Measurements from ENCODE around the gene MACROD2.
A peak's percentile ranks its signal among the peaks of the same experiment; 100 is the strongest.

MACROD2 gene

GRCh38 chr20:15256676-15257568 lies 1261.6 kb downstream of the MACROD2 start:
- no peak for ATAC-seq
- TF ChIP-seq ISL1 (CRISPR knock-in tag; IDR thresholded peaks at IDR 0.05) (peak; percentile 55), POU6F1 (CRISPR knock-in tag; IDR thresholded peaks at IDR 0.05; ENCODE audit: borderline replicate concordance, low read depth) (no peak), RARB (CRISPR knock-in tag; IDR thresholded peaks at IDR 0.05) (no peak)

GRCh38 chr20:15257569-15257870 lies 1262.2 kb downstream of the MACROD2 start:
- TF ChIP-seq ZC3H10 (CRISPR knock-in tag; IDR thresholded peaks at IDR 0.05) (no peak), ZFP3 (CRISPR knock-in tag; IDR thresholded peaks at IDR 0.05) (no peak), SNAI2 (CRISPR knock-in tag; IDR thresholded peaks at IDR 0.05) (no peak), TSHZ2 (CRISPR knock-in tag; IDR thresholded peaks at IDR 0.05) (no peak), ARNTL (CRISPR knock-in tag; IDR thresholded peaks at IDR 0.05; ENCODE audit: borderline replicate concordance, low read depth) (no peak), RARB (CRISPR knock-in tag; IDR thresholded peaks at IDR 0.05) (no peak), ESRRG (CRISPR knock-in tag; IDR thresholded peaks at IDR 0.05) (no peak), CREB5 (CRISPR knock-in tag; IDR thresholded peaks at IDR 0.05; ENCODE audit: low read depth) (no peak), POU6F1 (CRISPR knock-in tag; IDR thresholded peaks at IDR 0.05; ENCODE audit: borderline replicate concordance, low read depth) (no peak), ZNF565 (CRISPR knock-in tag; conservative IDR thresholded peaks at IDR 0.05; ENCODE audit: low read depth) (no peak), ZNF70 (CRISPR knock-in tag; IDR thresholded peaks at IDR 0.05) (no peak), OSR1 (CRISPR knock-in tag; IDR thresholded peaks at IDR 0.05) (no peak), TOX (CRISPR knock-in tag; IDR thresholded peaks at IDR 0.05; ENCODE audit: borderline replicate concordance) (no peak)
- ATAC-seq, result no peak

GRCh38 chr20:15265581-15266309 lies 1270.4 kb downstream of the MACROD2 start:
- no peak for TF ChIP-seq ISL1 (CRISPR knock-in tag; IDR thresholded peaks at IDR 0.05)
- TF ChIP-seq TOX (CRISPR knock-in tag; IDR thresholded peaks at IDR 0.05; ENCODE audit: borderline replicate concordance), result no peak
- no peak for TF ChIP-seq ZNF8 (CRISPR knock-in tag; IDR thresholded peaks at IDR 0.05)
- peak; percentile 35; the same call in 2 of the 3 replicates for ATAC-seq

- TF ChIP-seq SNAI2 (CRISPR knock-in tag; IDR thresholded peaks at IDR 0.05), result no peak
- no peak for ATAC-seq
Measured at GRCh38 chr20:15267935-15268334, 1272.6 kb downstream of the MACROD2 start.

- TF ChIP-seq ZC3H10 (CRISPR knock-in tag; IDR thresholded peaks at IDR 0.05) (no peak), ZNF565 (CRISPR knock-in tag; conservative IDR thresholded peaks at IDR 0.05; ENCODE audit: low read depth) (no peak), ZFP3 (CRISPR knock-in tag; IDR thresholded peaks at IDR 0.05) (no peak)
- no peak for ATAC-seq
Measured at GRCh38 chr20:15278041-15278440, 1282.7 kb downstream of the MACROD2 start.
